HG02840 (cell line): ENCODE data around the gene SLC4A4.

Experiments
- ATAC-seq: cut with Tn5 transposase; IDR thresholded peaks from one replicate; pipeline ENCODE4 v1.9.1; 2021; ENCODE audit warnings: mild to moderate bottlenecking, moderate library complexity, moderate number of reproducible peaks; ENCODE audit not compliant: unreplicated experiment, low FRiP score

Gene SLC4A4

DNA sequence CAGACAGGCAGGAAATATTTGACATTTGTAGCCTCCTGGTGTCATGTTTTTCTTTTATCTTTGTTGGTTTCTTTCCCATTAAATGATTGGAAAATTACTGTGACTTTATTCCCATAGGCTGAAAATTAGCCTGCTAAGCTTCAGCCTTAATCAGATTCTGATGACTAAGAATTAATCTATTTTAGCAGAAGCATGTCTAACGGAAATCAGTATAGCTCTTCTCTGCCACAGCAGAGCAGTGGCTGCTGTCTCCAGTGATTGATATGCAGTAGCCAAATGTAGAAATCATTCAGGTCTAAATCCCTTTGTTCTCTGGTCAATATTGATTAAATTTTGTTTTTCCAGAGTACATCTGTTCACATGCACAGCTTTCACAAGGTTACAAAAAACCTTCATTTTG is 245.8 kb downstream of the SLC4A4 start:
- no peak for ATAC-seq

DNA sequence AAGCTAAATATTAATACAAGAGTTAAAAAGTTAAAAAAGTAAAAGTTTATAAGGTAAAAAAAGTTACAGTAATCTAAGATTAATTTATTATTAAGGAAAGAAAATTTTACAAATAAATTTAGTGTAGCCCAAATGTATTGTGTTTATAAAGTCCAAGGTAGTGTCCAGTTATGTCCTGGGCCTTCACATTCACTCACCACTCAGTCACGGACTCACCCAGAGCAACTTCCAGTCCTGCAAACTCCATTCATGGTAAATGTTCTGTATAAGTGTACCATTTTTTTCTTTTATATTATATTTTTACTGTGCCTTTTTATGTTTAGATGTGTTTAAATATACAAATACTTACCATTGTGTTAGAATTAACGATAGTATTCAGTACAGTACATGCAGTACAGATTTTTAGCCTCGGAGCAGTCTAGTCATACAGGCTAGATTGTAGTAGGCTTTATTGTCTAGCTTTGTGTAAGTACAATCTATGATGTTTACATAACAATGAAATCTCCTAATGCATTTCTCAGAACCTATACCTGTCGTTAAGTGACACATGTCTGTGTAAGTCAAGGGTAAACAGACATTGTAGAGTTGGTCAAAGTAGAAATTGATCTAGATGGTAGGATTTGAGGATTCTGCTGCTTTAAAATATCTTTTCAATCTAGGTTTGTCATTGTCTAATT is 247.4 kb downstream of the SLC4A4 start:
- no peak for ATAC-seq

GRCh38 chr4:71587995-71588394 is 249.2 kb downstream of the SLC4A4 start:
- no peak for ATAC-seq

GRCh38 chr4:71592793-71593192 is 254.0 kb downstream of the SLC4A4 start:
- no peak for ATAC-seq

DNA sequence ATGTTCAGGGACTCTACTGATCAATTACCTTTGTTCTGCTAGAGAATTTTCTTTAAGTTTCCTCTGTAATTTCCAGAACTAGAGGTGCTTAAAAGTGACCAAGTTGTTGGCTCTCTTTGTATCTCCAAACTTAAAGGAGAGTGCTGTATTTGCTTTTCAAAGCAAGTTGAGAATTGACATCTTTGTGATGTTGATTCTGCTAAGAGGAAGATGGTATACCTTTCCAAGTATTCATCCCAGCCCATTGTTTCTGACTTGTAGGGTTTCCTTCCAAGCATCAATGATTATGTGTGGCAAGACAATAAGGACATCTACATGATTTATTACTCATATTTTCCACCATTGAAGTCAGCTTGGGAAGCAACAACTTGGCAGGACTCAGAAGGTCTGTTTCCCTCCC is 254.5 kb downstream of the SLC4A4 start:
- ATAC-seq: no peak

DNA sequence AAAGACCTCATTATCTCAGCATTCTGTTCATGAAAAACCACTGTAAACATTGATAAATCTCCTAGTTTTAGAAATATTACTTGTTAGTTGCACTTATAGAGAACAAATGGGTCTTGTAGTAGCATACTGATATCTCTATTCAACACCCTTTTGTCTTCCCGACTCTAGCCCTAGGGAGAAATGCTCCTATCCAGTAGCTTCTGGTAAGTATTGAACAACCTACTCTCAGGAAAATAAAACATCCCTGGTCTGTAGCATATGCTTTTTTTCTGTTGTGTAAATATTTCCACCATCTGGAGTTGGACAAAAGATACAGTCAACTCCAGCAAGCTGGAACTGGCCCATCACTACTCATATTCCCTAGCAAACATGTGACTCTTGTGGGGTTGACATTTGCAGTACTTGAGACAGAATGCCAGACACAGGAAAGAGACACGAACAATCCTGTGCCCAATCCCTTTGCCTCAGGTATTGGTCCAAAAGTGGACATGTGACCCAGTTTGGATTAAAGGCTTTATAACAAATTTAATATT is 256.8 kb downstream of the SLC4A4 start:
- ATAC-seq: no peak

GRCh38 chr4:71599578-71599977 is 260.8 kb downstream of the SLC4A4 start:
- no peak for ATAC-seq

DNA sequence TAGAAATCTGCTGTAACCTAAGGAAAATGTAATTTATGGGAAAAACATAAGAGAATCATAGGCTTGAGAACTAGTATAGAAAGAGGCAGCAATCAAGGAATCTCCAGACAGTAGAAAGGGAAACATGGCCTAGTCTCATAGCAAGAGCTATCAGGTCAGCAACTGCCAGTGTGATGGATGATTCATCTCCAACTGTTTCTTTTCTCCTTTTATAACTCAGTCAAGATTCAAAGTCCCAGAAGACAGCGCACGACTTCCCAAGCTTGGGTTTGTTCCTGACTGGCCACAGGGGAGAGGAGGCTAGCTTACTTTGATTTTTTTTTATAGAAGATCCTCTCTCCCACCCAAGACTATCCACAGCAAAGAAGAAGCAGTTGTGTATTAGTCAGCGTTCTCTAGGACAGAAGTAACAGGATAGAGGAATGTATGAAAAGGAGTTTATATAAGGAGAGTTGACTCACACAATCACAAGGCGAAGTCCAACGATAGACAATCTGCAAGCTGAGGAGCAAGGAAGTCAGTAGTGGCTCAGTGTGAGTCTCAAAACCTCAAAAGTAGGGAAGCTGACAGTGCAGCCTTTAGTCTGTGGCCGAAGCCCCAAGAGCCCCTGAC is 263.6 kb downstream of the SLC4A4 start:
- no peak for ATAC-seq

DNA sequence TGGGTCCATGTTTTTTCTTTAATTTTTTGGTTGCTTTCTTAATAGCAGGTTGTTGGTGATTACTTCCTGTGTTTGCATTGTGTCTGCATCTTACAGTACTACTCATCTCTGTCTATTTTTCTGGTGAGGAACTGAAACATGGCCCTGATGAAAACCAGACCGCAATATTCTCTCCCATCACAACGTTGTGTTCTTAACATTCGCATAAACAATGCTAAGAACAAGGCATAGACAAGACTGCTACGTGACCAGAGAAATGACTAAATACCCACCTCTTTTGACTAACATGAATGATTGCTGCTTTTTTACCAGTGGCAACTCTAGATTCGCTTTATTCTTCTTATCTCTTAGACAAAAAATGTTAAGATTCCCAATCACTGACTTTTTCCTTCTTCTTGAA is 266.0 kb downstream of the SLC4A4 start:
- ATAC-seq: peak; percentile 92

- ATAC-seq: no peak
Observed at GRCh38 chr4:71607109-71607508, 268.3 kb downstream of the SLC4A4 start.

- no peak for ATAC-seq
Observed at GRCh38 chr4:71607780-71608677, 269.2 kb downstream of the SLC4A4 start.

DNA sequence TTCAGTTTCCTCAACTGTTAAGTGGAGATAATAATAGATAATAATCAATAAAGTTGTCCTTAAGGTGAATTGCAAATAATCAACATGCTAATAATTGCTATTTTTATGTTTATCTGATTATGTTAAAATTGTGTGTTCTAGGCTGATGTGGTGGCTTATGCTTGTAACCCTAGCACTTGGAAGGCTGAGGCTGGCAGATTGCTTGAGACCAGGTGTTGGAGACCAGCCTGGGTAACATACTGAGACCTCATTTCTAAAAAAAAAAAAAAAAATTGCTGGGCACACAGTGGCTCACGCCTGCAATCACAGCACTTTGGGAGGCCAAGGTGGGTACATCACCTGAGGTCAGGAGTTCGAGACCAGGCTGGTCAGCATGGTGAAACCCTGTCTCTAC is 269.9 kb downstream of the SLC4A4 start:
- ATAC-seq: no peak

DNA sequence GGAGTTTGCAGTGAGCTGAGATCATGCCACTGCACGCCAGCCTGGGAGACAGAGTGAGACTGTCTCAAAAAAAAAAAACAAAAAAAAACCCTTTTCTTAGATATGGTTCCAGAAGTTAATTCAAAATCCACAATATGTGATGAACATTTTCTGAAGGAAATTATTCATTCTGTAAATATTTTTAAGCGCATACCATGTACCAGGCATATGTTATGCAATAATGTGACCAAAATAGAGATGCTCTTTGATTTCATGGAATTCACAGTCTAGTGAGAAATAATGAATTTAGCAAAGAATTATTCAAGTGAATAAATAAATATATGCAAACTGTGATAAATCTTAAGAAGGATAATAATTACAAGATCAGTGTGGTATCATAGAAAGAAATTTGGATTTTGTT is 270.3 kb downstream of the SLC4A4 start:
- ATAC-seq: no peak

DNA sequence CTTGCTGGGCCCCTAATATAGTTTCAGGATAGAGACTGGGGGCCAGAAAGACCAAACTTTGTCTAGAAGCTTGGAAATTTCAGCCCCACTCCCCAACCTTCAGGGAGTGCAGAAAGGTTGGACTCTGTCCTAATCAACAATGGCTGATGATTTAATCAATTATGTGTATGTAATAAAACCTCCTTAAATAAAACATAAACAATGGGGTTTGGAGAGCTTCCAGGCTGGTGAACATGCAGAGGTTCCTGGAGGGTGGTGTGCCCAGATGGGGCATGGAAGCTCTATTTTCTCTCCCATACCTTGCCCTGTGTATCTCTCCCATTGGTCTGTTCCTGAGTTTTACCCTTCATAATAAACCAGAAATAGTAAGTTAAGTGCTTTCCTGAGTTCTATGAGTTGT is 270.8 kb downstream of the SLC4A4 start:
- no peak for ATAC-seq

GRCh38 chr4:71614621-71615020 is 275.8 kb downstream of the SLC4A4 start:
- ATAC-seq: no peak

GRCh38 chr4:71616168-71616811 is 277.5 kb downstream of the SLC4A4 start:
- no peak for ATAC-seq
